Measurements from ENCODE around the gene CASP7. TPM values are rescaled to one million over a fixed set of nuclear protein-coding genes. Genes with fewer than 3 reads are reported as not detected.

Gene CASP7
- total RNA-seq, 6 experiments from 2014 or later, result 16.9 to 20.0 (median 18.9) TPM

DNA sequence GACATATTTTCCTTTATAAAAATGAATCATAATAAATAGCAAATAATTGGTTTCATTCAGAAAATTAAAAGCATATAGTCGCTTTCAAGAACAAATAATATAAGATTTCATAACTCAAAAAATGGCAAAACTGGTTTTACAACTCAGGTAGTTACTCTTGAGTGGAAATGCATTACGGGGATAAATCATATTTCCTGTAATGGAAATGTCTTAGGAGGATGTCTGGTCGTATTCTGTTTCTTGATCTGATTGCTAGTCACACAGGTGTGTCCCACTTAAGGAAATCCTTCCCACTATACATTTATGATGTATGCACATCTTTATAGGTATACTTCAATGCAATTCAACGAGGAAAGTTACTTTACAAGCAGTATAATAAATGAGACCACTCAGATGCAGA lies 36.5 kb upstream of the CASP7 start:
- no peak for DNase-seq
- H3K27ac Mint-ChIP-seq, result no peak overlapping the region
- H3K27me3 Mint-ChIP-seq (ENCODE audit: insufficient read depth), result peaks cover 16% of the 10 kb centered on the region
- TF ChIP-seq, protein P1, sequence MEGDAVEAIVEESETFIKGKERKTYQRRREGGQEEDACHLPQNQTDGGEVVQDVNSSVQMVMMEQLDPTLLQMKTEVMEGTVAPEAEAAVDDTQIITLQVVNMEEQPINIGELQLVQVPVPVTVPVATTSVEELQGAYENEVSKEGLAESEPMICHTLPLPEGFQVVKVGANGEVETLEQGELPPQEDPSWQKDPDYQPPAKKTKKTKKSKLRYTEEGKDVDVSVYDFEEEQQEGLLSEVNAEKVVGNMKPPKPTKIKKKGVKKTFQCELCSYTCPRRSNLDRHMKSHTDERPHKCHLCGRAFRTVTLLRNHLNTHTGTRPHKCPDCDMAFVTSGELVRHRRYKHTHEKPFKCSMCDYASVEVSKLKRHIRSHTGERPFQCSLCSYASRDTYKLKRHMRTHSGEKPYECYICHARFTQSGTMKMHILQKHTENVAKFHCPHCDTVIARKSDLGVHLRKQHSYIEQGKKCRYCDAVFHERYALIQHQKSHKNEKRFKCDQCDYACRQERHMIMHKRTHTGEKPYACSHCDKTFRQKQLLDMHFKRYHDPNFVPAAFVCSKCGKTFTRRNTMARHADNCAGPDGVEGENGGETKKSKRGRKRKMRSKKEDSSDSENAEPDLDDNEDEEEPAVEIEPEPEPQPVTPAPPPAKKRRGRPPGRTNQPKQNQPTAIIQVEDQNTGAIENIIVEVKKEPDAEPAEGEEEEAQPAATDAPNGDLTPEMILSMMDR (IDR thresholded peaks at IDR 0.05), result no peak
- peaks cover 10% of the 10 kb centered on the region for H3K4me1 Mint-ChIP-seq (ENCODE audit: low read depth)
- no peaks in the 10 kb centered on the region for H3K9me3 Mint-ChIP-seq
- H3K4me3 Mint-ChIP-seq, result no peak overlapping the region
- no peaks in the 10 kb centered on the region for H3K36me3 Mint-ChIP-seq (ENCODE audit: low read depth)

DNA sequence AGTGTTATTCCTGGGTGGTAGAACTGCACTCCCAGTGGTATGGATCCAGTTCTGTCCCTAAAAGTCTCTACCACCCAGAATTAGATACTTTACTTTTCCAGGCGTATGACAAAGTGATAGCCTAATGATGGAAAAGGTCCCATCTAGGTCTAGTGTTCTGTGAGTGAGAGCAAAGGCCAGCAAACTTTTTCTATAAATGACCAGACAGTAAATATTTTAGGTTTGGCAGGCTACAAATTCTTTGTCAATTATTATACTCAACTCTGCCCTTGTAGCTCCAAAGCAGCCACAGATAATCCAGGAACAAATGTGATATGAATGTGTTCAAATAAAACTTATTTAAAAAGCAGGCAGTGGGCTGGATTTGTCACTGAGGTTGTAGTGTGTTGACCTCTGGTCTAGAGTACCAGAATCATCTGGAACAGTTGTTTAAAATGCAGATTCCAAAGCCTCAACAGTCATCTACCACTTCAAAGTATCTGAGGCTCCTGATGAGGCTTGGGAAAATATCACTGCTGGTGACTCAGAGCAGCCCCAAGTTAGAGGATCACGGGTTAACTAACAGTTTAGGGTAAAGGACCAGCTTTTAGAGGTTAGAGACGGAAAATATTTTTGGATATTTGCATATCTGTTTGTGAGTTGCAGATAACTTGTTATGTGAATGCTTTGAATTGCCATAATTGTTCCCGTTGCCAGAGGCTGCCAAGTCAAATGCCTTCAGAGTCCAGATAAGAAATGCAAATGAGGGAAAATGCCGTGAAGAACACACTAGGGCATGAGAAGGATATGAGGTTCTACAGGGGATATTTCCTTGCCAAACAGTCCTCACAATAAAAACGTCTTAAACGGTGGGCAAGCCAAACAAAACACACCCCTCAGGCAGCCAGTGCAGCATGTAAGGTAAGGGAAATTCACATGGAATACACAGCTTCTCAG lies 35.3 kb upstream of the CASP7 start:
- Mint-ChIP-seq H3K4me3 (no peak overlapping the region), H3K4me1 (ENCODE audit: low read depth) (peaks cover 10% of the 10 kb centered on the region), H3K27ac (no peak overlapping the region), H3K9me3 (no peaks in the 10 kb centered on the region), H3K36me3 (ENCODE audit: low read depth) (no peaks in the 10 kb centered on the region), H3K27me3 (ENCODE audit: insufficient read depth) (peaks cover 13% of the 10 kb centered on the region)
- peak; percentile 23 for DNase-seq
- TF ChIP-seq, protein P1 (IDR thresholded peaks at IDR 0.05), result no peak

DNA sequence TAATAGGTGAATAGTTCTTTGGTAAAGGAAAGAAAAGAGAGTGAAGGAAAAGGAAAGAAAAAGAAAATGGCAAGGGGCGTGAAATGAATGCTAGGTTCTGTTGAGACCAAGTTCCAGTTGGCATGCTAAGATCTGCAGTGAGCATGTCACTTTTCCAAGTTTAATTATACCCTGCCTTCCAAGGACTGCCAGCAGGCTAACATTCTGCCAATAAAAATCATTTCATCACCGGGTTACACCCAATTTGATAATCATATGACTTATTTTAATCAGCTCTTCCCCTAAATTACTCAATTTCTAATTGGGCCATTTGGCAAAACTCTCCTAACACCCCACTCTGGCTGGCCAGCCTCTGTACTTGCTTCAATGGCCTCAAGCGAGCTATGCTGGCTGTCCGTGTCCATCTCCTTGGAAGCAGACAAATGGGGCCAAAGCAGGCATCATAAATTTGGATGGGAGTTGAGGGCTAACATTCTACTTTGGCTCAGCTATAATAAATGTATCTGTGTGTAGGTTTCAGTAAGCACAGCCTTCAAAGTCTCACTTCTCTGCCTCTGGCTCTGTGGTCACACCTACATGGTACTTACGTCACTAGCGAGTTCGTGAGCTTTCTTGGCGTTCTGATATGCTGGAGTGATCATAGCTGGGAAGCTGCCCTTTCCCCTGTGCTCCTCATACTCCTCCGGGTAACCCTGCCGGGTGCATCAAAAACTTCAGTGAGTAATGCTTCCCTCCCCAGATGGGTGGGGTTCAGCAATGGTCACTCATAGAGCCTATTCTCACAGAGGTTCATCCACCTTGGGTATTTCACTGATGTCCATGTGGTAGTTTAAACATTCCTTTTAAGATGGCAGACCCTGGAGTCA lies 33.1 kb upstream of the CASP7 start:
- no peaks in the 10 kb centered on the region for H3K36me3 Mint-ChIP-seq (ENCODE audit: low read depth)
- peaks cover 15% of the 10 kb centered on the region; the same call in 1 of the 2 replicates for H3K27me3 Mint-ChIP-seq (ENCODE audit: insufficient read depth)
- H3K4me1 Mint-ChIP-seq (ENCODE audit: low read depth), result peaks cover 10% of the 10 kb centered on the region

DNA sequence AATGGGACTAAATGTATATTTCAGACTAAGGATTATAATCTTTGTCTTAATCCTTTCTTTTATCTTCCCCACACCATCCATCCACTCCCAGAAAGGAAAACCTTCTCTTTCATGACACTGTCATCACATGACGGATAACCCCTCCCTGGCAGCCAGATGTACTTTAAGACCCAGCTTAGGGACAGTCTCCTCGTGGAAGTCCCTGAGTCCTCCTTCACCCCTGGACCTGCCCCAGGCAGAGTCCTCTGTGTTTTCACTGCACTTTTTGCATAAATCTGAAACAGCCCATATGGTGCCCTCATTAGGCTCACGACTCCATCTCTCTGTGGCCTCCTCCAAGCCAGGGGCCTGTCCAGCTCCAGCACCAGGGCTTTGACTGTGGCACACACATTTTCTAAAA lies 31.9 kb upstream of the CASP7 start:
- Mint-ChIP-seq H3K36me3 (ENCODE audit: low read depth) (no peaks in the 10 kb centered on the region), H3K4me3 (no peak overlapping the region), H3K9me3 (no peaks in the 10 kb centered on the region), H3K27me3 (ENCODE audit: insufficient read depth) (peaks cover 18% of the 10 kb centered on the region; the same call in 1 of the 2 replicates), H3K27ac (no peak overlapping the region), H3K4me1 (ENCODE audit: low read depth) (peaks cover 10% of the 10 kb centered on the region)
- TF ChIP-seq, protein P1 (IDR thresholded peaks at IDR 0.05), result no peak
- DNase-seq, result no peak

More for the DNA sequence above, 33.1 kb upstream of the CASP7 start:
- no peak overlapping the region for H3K27ac Mint-ChIP-seq
- no peaks in the 10 kb centered on the region for H3K9me3 Mint-ChIP-seq
- H3K4me3 Mint-ChIP-seq, result no peak overlapping the region
- TF ChIP-seq, protein P1 (IDR thresholded peaks at IDR 0.05), result no peak
- no peak for DNase-seq

DNA sequence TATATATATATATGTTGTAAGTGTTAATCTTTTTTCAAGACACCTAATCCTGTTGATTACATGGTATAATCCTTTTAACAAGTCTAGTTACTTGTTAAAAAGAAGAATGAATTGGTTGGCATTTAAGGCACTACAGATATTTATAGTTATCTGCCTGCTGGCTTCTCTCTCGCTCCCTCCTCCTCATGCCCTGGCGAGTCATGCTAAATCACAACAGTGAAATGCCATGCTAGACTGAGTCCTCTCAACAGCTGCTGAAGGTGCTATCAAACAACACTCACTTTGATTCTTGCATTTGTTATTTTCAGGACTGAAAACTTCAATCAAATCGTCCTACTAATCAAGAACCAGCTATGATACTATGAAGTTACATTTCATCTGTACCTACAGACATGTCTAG lies 31.2 kb upstream of the CASP7 start:
- DNase-seq, result no peak
- Mint-ChIP-seq H3K4me3 (no peak overlapping the region), H3K9me3 (no peaks in the 10 kb centered on the region), H3K36me3 (ENCODE audit: low read depth) (no peaks in the 10 kb centered on the region), H3K27me3 (ENCODE audit: insufficient read depth) (peaks cover 18% of the 10 kb centered on the region; the same call in 1 of the 2 replicates), H3K4me1 (ENCODE audit: low read depth) (peaks cover 10% of the 10 kb centered on the region), H3K27ac (no peak overlapping the region)
- TF ChIP-seq, protein P1 (IDR thresholded peaks at IDR 0.05), result no peak

Data from HFFc6 (cell line).